Measurements from ENCODE around the gene CA12. TPM values are rescaled to one million over a fixed set of nuclear protein-coding genes. Genes with fewer than 3 reads are reported as not detected.

Gene CA12
- total RNA-seq, 2 experiments from 2014 or later: 0.58 TPM; not detected in 1

GRCh38 chr15:63390689-63391088 lies 9.0 kb upstream of the CA12 start:
- no peak for TF ChIP-seq CTCF (IDR thresholded peaks at IDR 0.05)
- Mint-ChIP-seq H3K27ac (no peak overlapping the region), H3K27me3 (peaks cover 16% of the 10 kb centered on the region), H3K9me3 (no peaks in the 10 kb centered on the region), H3K4me1 (ENCODE audit: low read depth) (peaks cover 9% of the 10 kb centered on the region), H3K4me3 (no peak overlapping the region), H3K36me3 (ENCODE audit: low read depth) (no peaks in the 10 kb centered on the region)
- DNase-seq (no peak), ATAC-seq (no peak)
- ChIA-PET CTCF (interaction anchor here (1.0 kb wide), 1 partner anchor 343 kb away, joined by 3 read pairs; no protein-coding TSS in a partner anchor), POLR2A (no interaction called here)
- intact Hi-C loops (cut with micrococcal nuclease): no loop called here

GRCh38 chr15:63389902-63390670 lies 8.4 kb upstream of the CA12 start:
- DNase-seq (no peak), ATAC-seq (no peak)
- intact Hi-C loops (cut with micrococcal nuclease): no loop called here
- H3K27me3 Mint-ChIP-seq: peaks cover 15% of the 10 kb centered on the region
- no peaks in the 10 kb centered on the region for H3K36me3 Mint-ChIP-seq (ENCODE audit: low read depth)
- H3K9me3 Mint-ChIP-seq: no peaks in the 10 kb centered on the region
- ChIA-PET CTCF (interaction anchor here (0.9 to 1.0 kb wide), 2 partner anchors 101 to 342 kb away, joined by 3 read pairs; no protein-coding TSS in a partner anchor), POLR2A (interaction anchor here (1.4 kb wide), 1 partner anchor 36 kb away, joined by 3 read pairs; no protein-coding TSS in a partner anchor)
- no peak overlapping the region for H3K27ac Mint-ChIP-seq
- peaks cover 7% of the 10 kb centered on the region for H3K4me1 Mint-ChIP-seq (ENCODE audit: low read depth)
- no peak overlapping the region for H3K4me3 Mint-ChIP-seq
- TF ChIP-seq CTCF (IDR thresholded peaks at IDR 0.05): no peak

GRCh38 chr15:63388511-63388910 lies 6.9 kb upstream of the CA12 start:
- intact Hi-C loops (cut with micrococcal nuclease): no loop called here
- CTCF ChIA-PET: interaction anchor here (0.8 to 1.2 kb wide), 2 partner anchors 14 to 78 kb away, joined by 3 to 4 read pairs; no protein-coding TSS in a partner anchor
- POLR2A ChIA-PET: no interaction called here
- H3K4me3 Mint-ChIP-seq: no peak overlapping the region
- DNase-seq (no peak), ATAC-seq (no peak)
- peaks cover 27% of the 10 kb centered on the region for H3K27me3 Mint-ChIP-seq
- no peak for TF ChIP-seq CTCF (IDR thresholded peaks at IDR 0.05)
- H3K4me1 Mint-ChIP-seq (ENCODE audit: low read depth): peaks cover 7% of the 10 kb centered on the region
- H3K36me3 Mint-ChIP-seq (ENCODE audit: low read depth): no peaks in the 10 kb centered on the region
- H3K9me3 Mint-ChIP-seq: no peaks in the 10 kb centered on the region
- no peak overlapping the region for H3K27ac Mint-ChIP-seq

- Mint-ChIP-seq H3K27me3 (peaks cover 32% of the 10 kb centered on the region), H3K36me3 (ENCODE audit: low read depth) (no peaks in the 10 kb centered on the region), H3K9me3 (no peaks in the 10 kb centered on the region), H3K4me1 (ENCODE audit: low read depth) (peaks cover 8% of the 10 kb centered on the region), H3K27ac (no peak overlapping the region), H3K4me3 (no peak overlapping the region)
- intact Hi-C loops (cut with micrococcal nuclease): no loop called here
- ChIA-PET CTCF (interaction anchor here (0.8 to 1.2 kb wide), 2 partner anchors 15 to 78 kb away, joined by 3 to 4 read pairs; no protein-coding TSS in a partner anchor), POLR2A (no interaction called here)
- no peak for DNase-seq
- no peak for TF ChIP-seq CTCF (IDR thresholded peaks at IDR 0.05)
- no peak for ATAC-seq
Measured at GRCh38 chr15:63387748-63388493, 6.3 kb upstream of the CA12 start.
